ENCODE measurements around the gene SLC12A8.

SLC12A8 gene, protein sequence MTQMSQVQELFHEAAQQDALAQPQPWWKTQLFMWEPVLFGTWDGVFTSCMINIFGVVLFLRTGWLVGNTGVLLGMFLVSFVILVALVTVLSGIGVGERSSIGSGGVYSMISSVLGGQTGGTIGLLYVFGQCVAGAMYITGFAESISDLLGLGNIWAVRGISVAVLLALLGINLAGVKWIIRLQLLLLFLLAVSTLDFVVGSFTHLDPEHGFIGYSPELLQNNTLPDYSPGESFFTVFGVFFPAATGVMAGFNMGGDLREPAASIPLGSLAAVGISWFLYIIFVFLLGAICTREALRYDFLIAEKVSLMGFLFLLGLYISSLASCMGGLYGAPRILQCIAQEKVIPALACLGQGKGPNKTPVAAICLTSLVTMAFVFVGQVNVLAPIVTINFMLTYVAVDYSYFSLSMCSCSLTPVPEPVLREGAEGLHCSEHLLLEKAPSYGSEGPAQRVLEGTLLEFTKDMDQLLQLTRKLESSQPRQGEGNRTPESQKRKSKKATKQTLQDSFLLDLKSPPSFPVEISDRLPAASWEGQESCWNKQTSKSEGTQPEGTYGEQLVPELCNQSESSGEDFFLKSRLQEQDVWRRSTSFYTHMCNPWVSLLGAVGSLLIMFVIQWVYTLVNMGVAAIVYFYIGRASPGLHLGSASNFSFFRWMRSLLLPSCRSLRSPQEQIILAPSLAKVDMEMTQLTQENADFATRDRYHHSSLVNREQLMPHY

DNA sequence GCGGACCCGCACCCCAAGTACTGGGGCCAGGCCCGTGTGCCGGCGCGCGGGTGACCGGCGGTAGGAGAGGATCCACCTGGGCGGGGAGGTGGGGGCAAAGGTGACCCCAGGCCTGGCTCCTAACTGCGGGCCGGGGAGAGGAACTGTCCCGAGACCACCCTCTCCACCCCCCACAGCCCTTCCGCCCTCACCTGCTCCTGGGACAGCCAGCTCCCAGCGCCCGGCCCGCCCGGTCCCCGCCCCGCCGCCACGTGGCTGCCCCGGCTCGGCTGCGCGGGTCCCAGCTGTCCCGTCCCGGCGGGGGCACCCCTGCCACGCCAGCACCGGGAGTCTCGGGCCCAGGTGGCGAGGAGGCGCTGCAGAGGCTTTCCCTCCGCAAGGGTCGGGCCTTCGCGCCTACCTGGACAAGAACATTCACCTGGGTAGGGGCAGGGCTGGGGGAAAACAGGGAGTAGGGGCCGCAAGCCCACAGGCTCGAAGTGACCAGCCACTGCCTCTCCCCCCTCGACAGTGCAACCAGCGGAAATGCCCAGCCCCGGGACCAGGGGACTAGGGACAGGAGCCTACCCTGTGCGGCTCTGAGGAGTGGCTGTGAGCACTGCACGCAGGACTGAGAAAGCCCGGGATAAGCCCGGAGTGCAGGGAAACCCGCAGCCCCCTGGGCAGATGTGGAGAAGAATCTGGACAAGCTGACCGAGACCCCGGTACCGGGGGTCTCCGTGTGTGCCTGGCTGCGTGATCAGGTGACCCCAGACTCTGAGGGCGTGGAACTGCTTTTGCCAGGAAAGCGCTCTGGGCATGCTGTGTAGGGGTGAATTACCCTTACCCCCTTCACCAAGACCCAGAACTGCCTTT lies at the start of gene SLC12A8:
SLC12A8 (minus strand) TSS at position 240 of the 855 bp plus-strand sequence. CDS start 1,399 bp downstream, outside the sequence.
- no peak for DNase-seq

DNA sequence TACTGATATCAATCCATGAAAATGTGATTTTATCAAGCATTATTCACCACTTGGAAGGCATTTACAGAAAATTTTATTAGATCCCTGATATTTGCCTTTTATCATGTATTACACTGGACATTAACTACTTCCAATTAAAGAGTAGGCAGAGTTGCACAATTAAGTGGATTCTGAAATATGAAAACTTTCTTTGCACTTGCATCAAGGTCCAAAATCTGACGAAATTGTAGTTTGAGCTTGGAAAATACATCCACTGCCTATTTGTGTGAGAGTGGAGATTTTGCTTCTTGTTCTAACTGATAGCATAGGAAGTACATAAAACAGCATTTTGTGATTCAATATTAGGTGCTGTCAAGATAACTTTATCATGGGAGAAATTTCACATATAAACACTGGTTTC lies 49.6 kb upstream of the SLC12A8 start:
- no peak for DNase-seq

DNA sequence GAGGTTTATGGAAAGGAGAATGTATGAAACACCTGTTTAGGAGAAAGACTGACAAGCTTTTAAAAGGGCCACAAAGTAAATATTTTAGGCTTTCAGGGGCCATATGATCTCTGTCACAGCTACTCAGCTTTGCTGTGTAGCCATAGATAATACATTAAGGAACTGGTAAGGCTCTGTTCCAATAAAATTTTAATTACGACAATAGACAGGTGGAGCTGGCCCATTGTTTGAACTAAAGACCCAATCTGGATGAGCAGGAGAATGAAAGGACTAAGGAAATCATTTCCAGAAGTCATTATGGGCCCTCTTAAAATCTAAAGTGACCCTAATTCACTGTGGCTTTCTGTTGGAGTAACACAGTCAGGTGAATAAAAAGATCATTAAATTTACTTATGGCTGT lies 48.5 kb upstream of the SLC12A8 start:
- no peak for DNase-seq

DNA sequence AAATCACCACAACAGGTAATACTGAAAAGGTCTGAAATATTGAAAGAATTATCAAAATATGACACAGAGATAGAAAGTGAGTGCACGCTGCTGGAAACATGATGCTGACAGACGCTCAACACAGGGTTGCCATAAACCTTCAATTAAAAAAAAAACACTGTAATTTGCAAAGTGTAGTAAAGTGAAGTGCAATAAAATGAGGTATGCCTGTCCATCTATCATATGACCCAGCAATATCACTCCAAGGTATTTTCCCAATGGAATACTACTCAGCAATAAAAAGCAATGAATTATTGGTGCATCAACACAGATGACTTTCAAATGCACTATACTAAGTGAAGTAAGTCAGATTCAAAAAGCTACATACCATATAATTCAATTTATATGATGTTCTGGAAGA lies 47.6 kb upstream of the SLC12A8 start:
- no peak for DNase-seq

DNA sequence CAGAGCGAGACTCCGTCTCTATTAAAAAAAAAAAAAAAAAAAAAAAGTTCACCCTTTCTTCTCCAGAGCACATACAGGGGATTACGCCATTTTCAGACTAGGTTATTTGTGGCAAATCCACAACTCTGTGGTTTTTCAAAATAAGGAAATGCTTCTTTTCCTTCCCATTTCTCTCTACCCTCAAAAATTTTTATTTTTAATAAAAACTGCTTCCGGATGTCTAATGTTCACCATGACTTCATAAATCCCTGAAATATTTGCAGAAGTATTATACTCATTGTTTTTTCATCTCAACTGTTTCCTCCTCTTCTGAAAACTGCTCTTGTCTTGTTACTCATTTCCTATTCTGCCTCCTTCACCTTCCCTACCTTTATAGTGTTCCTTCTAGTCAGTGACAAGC lies 45.0 kb upstream of the SLC12A8 start:
- no peak for DNase-seq

DNA sequence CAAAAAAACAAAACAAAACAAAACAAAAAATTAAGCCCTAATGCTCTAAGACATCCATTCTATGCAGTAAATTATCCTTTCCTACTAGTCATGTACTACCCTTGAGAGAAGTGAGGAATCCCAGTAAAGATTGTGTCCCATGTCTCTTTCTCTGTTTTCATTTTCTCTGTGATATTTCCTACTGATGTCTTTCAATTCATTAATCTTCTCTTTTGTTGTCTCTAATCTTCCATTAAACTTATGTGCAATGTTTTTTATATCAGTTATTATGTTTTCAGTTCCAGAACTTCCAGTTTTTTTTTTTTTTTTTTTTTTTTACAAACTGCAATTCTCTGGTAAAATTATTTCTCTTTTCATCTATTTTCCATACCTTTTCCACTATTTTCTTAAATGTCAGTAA lies 44.1 kb upstream of the SLC12A8 start:
- no peak for DNase-seq

DNA sequence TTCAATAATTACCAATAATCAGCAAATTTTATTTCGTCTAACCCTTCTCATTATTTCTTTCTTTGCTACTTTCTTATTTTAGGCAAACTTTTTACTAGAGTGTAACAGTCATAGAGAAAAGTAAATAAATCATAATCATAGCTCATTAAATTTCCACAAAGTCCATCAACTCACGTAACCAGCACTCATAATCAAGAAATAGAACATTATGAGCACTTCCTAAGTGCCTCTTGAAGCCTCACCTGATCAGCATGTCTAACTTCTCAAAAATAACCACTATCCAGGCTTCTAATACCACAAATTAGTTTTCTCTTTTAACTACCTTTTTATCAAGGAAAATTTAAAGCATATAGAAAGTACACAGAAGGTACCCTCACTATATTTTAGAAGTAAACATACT lies 38.4 kb upstream of the SLC12A8 start:
- no peak for DNase-seq

DNA sequence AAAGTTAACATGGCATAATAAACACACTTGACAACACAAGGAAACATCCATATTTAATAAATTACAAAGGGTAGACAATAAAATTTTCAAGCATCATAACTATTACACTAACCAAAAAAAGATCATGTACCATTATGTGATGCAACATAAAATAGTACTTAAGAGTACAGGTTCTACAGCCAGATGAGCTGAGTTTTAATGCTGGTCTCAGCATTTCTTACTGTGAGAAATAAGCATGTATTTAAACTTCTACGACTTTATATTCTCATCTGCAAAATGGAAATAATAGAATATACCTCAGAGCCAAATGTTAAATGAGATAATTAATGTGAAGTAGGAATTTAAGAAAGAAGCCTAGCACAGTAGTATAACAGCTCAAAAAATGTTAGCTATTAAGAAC lies 33.7 kb upstream of the SLC12A8 start:
- DNase-seq: no peak

DNA sequence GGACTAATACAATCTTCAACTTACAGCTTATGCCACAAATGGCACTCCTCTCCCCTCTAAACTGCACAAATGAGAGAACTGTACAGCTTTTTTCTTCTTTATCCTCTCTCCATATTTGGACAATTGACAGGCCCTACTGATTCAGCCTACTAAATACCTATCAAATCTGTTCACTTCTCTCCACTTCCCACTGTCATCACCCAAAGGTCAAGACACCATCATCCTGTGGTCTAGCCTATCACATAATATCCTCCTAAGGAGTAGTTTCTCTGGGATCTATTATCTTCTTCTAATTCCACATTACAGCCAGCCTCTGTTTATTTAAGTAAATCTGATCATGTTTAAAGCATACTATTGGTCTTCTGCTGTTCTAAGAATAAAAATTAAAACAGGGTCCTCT lies 33.0 kb upstream of the SLC12A8 start:
- no peak for DNase-seq

DNA sequence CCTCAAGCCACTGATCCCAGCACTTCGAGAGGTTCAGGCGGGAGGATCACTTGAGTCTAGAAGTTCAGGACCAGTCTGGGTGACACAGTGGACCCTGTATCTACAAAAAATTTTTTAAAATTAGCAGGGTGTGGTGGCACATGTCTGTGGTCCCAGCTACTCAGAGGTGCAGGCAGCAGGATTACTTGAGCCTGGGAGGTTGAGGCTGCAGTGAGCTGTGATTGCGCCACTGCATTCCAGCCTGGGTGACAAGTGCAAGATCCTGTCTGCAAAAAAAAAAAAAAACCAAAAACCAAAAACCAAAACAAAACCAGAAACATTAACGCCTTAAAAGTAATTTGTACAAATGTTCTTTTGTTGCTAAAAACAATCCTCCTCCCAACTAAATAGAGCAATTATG lies 27.9 kb upstream of the SLC12A8 start:
- DNase-seq: no peak

DNA sequence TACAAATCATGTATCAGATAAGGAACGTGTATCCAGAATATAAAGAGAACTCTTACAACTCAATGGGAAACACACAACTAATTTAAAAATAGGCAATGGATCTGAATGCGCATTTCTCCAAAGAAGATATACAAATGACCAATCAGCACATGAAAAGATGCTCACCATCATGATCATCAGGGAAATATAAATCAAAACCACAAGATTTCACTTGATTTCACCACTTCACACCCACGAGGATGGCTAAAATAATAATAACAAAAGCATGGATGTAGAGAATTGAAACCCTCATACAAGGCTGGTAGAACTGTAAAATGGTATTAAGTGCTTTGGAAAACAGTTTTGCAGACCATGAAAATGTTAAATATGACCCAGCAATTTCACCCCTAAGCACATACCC lies 26.7 kb upstream of the SLC12A8 start:
- no peak for DNase-seq

DNA sequence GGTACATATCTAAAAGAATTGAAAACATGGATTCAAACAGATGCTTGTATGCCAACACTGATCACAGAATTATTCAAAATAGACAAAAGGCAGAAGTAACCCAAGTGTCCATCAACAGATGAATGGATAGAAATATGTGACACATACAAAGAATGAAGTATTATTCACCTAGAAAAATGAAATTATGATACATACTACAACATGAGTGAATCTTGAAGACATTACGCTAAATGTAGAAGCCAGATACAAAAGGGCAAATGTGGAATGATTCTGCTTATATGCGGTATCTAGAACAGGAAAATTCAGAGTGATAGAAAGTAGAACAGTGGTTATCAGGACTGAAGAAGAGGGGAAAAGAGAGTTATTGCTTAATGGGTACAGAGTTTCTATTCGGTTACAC lies 26.2 kb upstream of the SLC12A8 start:
- DNase-seq: no peak

DNA sequence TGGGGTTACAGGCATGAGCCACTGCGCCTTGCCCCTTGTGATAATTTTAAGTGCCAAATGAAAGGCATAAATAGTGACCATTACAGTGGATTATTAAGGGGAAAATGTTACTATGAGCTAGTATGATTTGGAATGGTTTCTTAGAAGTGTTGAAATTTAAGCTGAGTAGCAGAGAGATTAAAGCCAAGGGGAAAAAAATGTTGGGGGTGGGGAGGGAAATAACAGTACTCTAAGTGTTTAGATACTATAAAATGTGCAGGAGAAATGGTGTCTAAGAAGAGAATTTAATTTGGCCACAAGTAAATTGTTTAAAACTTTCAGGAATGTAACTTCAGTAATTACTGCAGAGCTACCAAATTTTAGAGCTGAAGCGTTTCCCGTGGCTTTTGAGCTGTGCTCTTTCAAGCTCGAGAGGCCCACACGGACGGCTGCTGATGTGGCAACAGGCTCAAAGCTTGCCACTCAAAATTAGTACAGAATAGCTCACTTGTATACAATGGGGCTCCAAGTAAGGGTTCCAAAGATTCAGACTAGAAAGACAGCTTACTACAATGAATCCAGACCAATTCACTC lies 23.9 kb upstream of the SLC12A8 start:
- DNase-seq: no peak

DNA sequence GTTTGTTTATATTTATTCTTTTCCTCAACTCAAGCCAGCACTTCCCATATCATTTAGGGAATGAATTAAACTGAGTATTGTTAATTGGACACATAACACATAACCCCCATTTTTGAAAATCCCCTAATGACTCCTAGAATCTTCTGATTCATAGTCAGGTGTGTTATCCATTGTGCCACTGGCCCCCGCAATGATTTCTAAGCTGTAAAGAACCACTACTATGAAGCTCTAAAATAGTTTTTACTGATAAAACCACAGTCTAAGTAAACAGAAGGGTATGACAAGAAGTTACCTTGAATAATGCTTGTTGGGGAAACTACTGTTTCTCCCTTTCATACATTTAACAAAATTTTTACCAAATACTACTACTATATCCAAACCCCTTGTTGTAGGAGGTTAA lies 22.3 kb upstream of the SLC12A8 start:
- no peak for DNase-seq

DNA sequence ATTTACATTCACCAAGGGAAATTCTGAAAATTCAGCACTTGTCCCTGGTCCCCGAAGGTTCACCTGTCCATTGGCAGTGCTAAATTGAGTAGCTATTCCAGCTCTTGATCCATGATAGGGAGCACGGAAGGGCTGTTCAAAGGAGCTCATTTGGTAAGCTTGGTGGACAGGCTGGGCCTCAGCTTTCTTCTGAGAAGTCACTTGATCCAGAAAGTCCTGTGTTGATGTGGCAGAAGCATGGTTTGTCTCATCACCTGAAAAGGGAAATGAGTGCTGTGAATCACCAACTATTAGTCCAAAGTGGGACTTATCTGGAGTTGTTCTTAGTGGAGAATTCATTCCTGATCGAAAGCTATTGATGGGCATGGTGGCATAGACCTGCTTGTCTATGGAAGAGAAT lies 19.9 kb upstream of the SLC12A8 start:
- no peak for DNase-seq

DNA sequence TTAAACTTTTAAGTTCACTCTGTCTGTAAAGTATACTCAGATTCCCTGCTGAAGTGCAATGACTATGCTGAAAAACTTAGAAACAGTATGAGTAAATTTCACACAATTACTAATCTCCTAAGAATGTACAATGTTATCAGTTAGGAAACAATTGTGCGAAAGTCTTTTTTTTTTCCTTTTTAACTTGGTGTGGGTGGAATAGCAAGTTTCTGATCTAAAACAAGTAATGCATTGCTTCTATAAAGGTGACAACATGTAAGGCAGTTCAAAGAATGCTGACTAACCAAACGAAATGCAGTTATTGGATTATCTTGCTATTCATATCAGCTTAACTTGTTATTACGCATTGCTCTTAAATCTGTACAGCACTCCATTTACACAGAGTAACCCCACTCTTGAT lies 19.3 kb upstream of the SLC12A8 start:
- no peak for DNase-seq

DNA sequence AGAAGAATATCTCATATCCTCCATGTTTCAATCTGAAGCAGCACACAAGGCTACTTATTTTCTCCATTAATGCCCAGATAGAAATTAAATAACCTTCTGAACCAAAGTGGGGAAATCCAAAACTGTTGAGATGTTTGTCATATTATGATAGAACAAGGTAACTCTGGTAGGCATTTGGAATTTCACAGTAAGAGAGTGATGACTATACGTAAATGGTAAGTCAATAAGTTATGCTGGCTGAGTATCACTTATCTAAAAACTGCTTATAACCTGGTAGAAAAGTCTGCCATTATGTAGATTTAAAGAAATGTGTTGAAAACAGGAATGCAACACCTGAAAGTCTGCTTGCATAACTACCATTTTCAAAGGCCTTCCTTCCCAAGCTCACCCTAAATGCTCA lies 17.2 kb upstream of the SLC12A8 start:
- no peak for DNase-seq

DNA sequence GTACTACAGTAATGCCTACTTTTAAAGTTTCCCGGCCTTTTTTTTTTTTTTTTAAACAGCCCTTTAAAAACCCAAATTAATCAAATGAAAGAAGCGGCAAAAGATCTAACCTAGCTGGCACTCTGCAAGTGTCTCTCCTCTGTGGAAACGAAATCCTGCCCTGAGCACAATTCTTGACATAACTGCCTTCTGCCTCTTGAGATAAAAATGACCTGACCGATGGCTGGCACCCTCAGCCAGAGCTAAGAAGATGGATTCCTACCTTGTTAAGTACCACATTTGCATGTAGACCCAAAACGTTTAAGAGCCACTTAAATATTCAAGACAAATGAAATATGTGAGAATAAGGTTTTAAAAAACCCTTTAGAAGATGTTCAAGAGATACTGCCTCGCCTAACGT lies 16.6 kb upstream of the SLC12A8 start:
- DNase-seq: no peak

DNA sequence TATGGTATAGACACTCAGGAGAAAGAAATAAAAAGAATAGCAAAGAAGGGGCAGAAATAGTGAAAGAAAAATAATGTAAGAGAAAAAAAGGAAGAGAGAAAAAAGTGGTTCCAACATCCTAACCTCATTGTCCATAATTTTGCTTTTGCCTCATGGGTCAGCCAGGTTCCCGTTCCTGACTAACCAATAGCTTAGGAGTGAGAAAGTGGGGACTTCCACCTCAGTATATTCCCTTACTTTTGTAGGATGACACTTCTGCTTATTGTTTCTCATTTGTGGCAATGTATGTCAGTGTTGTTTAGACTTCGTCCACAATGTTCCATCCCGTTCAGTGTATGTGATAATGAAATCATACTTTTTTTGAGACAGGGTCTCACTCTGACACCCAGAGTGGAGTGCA lies 9.3 kb upstream of the SLC12A8 start:
- no peak for DNase-seq

DNA sequence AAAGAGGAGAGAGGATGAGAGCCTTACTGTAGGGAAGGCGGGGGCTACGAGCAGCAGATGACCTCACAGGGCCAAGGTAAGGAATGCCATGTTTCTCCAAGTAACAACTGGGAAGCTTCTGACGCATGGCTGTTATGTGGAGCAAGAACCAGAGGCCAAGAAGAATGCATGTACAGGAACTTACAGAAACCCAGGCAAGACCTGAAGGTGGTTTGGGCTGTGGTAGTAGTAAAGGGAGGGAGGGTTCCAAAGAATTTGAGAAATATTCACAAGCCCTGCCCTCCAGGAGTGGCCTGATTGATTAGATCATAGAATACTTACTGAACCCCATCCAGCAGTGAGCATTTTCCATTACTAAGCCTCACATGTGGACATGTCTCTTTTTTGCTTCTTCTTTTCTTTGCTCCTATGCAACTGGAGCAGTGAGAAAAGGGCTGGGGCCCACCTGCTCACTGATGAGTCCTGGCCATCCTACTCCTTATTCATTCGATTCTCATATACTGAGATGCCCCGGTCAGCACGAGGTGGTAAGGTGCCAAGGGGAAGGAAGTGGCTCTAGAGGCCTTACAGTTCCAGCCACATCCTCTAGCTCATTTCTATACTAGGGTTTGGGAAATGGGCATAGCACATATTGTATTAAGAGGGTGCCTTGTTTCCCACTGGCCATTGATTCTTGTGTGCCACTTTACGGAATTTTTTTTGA lies 8.3 kb upstream of the SLC12A8 start:
- no peak for DNase-seq

DNA sequence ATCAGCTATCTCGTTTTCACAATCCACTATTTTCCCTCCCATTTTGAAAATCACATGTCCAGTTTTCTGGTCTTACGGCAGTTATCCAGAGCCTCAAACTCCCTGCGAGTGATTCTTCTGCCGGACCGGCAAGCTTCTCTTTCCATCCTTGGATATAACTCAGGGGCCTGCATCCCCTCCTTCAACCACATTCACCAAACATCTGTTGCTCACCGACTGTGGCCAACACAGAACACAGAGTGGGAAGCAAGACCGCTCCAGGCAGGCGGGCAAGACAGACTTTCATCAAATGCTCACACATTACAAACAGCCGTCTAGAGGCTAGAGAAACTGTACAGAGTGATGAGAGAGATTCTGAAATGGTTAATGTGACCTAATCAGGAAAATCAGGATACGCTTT lies 7.6 kb upstream of the SLC12A8 start:
- DNase-seq: no peak

DNA sequence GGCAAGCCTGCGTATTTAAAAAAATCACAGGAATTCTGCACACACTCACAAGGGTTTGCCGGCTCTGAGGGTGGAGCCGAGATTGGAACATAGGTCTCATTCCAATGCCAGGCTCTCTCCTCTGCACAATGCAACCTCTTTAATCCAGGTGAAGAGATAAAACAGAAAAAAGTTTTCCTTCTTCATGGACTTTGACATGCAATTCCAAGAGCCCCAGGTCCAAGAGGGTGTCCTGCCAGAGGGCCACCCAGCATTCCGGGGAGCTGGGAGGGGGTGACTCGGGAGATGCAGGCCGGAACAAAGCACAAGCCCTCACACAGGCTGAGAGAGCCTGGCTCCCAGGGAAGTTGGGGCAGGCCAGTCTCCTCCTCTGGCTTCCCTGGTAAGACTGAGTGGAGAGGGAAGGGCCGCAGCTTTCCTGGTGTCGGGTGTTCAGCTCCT lies 6.7 kb upstream of the SLC12A8 start:
- DNase-seq: no peak

DNA sequence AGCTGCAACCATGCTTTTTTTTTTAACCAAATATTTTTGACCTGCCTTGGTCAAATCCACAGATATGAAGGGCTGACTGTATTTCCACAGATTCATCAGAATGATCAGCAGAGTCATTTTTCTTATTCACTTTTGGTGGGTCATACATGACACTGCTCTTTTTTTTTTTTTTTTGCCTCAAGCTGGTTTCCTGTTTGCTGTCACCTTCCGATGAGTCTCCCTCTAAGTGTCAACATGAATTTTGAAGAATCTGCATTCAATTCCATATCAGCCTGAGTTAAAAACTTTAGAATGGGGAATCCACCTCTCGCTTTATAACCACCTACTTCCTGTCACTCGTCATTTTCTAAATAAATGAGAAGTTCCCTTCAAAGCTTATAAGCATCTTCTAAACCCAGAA lies 2.2 kb upstream of the SLC12A8 start:
- DNase-seq: peak; percentile 13
